ENCODE data around the gene EPC1.

- TF ChIP-seq POLR2AphosphoS5 (IDR thresholded peaks at IDR 0.05; ENCODE audit: low read depth, low read length) (no peak), POLR2A (IDR thresholded peaks at IDR 0.05; ENCODE audit: low read depth, low read length) (no peak)
Measured at GRCh38 chr10:32321016-32321631, 25.8 kb downstream of the EPC1 start.

Measured in GM12892 (cell line).